HuH-7 (cell line): ENCODE results near the gene IGSF9.

Experiments used
- DNase-seq: peaks from one replicate; pipeline ENCODE4 v3.0.0; 2011; ENCODE audit warnings: low spot score

The IGSF9 gene

DNA sequence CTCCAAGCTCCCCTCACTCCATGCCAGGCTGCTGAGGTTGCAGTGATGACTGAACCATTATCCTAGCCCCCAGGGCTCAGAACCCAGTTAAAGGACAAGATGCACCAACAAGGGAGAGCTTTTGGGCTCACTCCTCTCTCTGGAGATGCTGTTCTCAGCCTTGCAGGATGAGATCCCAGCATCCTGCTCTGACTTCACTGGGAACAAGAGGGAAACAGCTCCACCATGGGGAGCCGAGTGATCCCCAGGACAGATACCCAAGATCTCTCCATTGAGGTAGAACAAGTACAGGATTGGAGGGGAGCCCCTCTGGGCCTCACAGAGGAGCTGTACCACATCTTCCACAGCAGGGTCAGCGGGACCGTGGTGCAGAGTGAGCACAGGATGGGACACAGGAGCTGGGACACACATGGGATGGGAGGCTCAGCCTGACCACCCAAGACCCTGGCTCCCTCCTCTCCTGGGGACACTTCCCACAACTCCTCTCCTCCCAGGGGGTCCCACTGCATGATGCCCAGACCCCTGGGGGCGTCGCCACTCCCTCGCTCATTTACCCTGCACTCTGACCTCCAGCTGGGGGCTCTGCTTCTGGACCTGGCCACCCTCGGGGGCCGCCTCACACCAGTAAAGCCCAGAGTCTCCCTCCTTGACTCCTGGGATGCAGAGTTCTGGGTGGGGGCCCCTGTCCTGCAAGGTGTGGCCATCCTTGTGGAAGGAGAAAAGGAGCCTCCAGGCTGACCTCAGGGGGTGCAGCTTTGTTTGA, 27.2 kb upstream of the IGSF9 start:
- no peak for DNase-seq

DNA sequence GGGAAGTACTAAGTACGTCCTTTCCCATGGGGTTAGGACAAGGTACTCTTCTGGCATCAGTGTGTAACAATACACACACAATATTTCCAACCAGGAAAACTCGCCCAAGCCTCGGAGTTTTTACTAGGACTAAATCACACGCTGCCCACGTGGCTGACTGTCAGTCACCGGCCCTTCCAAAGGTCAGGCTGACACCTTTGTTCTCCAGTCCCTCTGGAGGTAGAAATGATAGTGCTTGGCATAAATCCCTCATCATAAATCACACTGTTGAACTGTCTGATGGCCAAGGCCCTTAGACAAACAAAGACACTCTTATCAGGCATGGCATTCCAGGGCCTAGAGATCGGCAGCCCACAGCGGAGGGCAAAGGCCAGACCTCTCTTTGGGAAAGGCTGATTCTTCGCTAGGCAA, 25.5 kb upstream of the IGSF9 start:
- peak; percentile 55 for DNase-seq

DNA sequence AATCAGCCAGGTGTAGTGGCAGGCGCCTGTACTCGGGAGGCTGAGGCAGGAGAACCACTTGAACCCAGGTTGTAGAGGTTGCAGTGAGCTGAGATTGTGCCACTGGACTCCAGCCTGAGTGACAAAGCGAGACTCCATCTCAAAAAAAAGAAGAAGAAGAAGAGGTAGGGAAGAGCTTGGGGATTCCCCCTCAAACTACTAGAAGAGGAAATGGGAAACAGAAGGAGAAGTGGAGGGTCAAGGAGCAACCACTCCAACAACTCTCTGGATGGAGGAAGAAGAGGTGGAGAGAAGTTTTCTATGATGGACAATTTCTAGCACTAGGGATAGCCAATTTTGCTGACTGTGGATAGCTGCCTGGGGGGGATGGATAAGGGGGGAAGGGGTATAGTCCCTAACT, 23.5 kb upstream of the IGSF9 start:
- no peak for DNase-seq

DNA sequence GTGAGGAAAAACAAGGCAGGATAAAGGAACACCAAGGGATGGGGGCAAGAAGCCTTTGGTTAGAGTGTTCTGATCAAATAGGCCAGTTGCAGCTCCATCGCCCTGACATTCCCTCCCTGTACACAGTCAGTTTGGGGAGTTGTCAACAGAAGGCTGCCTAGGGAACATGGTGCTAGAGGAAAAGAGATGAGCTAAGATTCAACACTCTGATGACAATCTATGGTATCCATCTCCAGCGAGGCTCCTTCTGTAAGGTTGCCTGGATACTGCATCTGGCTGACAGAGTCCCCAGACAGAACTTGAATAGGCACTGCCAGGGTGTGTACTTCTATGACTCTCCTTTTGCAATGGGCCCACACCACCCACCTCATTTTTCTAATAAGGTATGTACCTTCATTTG, 19.9 kb upstream of the IGSF9 start:
- DNase-seq, result no peak

DNA sequence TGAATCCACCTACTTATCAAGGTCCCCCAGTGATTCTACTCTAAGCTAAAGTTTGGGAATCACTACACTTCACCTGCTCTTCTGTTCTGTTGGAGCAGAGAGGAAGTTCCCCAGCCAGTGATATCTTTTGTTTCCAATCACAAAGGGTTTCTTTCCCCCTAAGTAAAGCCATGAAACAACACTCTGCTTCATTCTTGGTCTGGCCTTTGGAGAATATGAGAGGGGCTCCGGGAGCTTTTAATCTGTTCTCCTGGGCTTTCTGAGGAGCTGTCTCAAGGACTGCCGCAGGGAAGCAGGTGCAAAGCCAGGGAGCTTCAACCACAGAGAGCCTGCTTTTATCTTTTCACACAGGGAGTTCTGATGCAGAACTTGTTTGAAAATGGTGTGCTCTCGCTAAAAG, 18.7 kb upstream of the IGSF9 start:
- no peak for DNase-seq

DNA sequence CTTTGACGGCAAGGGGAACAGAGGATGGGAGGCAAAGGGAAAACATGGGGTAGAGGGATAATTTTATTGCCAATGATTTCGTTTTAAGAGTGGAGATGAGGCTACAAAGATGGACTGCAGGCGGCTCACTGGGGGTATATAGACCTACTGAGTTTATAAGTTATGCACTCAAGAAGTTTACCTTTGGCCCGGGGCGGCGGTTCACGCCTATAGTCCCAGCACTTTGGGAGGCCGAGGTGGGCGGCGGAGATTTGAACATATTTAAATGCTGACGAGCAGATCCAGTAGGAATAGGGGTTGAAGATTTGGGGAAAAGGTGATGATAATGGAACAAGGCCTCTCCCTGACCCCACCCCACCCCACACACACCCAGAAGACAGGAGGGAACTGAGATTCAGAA, 16.8 kb upstream of the IGSF9 start:
- DNase-seq, result no peak

DNA sequence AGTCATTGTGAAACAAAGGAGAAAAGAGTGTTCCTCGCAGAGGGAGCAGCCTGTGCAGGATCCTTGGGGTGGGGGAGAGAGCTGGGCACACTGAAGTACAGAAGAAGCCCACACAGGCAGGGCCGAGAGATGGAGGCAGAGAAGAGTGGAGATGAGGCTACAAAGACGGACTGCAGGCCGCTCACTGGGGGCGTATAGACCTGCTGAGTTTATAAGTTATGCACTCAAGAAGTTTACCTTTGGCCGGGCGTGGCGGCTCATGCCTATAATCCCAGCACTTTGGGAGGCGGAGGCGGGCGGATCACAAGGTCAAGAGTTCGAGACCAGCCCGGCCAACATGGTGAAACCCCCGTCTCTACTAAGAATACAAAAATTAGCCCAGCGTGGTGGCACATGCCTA, 16.2 kb upstream of the IGSF9 start:
- DNase-seq, result no peak

DNA sequence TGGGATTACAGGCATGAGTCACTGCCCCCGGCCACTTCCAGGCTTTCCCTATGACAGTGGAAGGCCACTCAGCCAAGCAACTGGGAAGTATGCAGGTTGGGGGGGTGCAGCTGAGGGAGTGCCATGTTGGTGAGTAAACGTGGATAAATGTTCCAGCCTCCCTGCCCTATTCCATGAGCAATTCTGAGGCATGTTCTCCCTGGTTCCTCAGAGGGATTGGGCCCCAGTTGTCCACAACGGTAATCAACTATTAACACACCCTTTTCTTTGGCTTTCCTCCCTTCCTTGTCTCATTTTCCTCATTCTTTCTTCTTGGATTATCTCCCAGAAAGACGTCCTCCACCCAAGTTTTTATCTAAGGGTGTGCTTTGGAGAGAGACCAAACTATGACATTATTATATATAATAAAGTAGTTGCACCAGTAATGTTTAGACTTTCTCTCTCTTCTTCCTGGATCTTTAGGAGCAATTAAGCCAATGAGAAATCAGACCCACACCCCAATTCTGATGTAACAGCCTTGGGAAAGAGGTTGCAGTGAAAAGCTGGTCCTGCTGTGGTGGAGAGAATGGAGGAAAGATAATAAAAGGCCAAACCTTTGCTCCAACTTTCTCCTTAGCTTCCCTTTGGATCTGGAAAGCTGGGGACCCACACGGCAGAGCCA, 15.4 kb upstream of the IGSF9 start:
- no peak for DNase-seq

DNA sequence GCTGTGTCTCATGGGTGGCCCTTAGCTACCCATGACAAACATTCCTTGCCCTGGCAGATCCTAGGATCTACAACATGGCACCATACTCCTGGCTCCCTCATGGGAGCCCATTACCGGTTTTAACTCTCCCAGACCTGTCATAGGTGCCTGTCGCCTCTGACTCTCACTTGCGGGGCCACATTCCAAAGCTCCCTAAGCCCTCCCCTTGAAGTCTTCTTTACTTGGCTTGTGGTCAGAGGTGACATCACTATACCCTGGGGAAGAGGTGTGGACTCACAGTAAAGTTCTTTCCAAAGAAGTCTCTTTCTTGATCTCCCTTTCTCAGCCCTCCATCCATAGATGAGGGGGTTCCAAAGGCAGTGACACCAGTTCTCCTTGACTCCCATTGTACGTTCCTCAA, 14.0 kb upstream of the IGSF9 start:
- no peak for DNase-seq

DNA sequence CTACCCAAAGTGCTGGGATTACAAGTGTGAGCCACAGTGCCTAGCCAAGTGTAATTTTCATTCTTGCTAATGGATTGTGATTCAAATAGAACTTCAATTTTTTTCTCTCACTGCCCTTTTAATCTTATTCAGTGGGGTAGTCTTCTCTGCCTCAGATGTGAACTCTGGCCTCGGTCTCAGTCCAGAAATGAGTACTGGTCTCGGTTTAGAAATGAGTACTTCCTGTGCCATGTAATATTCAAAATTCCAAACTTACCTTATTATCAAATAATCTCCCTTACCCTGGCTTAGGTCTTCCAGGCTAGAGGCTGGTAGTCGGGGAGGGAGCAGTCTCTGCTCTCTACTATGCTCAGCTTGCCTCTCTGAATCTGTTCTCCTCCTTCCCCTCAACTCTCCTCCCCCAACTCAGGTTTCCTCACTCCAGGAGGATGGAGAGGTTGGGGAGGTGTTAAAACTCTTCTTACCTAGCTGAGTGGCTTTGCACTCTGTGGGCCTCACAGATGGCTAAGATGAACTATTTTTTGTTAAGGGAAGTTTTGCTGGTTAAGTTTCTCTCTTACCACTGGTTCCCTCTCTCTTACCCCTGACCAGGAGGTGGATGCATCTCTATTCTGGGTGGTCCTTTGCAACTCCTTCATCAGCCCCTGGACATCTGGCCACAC, 13.4 kb upstream of the IGSF9 start:
- DNase-seq, result no peak

DNA sequence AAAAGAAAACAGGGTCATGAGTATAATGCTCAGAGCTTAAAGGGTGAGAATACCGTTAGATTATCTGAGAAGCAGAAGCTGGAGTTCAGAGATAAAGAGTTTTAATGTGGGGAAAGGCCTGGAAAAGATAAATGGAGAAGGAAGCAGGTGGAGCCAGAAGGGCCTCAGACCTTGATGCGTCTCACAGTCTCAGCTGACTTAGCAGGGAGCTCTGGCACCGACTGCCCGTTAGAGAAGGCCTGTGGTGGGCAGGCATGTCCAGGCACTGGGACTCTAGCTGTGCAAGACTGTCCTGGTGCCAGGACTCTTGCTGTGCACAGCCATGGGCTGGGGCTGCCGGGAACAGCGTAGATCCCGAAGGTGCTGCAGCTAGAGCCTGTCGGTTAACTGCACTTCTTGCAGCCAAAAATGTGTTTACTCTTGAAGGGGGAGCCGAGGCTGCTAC, 12.4 kb upstream of the IGSF9 start:
- DNase-seq, result no peak

DNA sequence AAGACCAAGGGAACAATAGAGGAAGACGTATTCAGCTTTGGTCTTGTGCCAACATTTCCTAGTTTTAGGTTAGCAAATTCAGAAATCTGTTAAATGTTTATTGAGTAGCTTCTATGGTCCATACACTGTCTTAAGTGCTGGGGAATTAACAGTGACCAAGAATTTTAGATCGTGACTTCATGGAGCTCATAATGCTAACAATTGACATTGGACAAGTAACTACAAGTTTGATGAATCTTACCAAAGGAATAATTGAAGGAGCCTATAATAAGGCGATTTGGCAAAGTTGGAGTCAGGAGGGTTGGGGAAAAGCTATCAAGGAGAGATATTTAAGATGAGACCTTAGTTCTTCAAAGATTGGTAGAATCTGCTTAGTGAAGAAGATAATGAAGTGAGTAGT, 10.0 kb upstream of the IGSF9 start:
- DNase-seq, result no peak

DNA sequence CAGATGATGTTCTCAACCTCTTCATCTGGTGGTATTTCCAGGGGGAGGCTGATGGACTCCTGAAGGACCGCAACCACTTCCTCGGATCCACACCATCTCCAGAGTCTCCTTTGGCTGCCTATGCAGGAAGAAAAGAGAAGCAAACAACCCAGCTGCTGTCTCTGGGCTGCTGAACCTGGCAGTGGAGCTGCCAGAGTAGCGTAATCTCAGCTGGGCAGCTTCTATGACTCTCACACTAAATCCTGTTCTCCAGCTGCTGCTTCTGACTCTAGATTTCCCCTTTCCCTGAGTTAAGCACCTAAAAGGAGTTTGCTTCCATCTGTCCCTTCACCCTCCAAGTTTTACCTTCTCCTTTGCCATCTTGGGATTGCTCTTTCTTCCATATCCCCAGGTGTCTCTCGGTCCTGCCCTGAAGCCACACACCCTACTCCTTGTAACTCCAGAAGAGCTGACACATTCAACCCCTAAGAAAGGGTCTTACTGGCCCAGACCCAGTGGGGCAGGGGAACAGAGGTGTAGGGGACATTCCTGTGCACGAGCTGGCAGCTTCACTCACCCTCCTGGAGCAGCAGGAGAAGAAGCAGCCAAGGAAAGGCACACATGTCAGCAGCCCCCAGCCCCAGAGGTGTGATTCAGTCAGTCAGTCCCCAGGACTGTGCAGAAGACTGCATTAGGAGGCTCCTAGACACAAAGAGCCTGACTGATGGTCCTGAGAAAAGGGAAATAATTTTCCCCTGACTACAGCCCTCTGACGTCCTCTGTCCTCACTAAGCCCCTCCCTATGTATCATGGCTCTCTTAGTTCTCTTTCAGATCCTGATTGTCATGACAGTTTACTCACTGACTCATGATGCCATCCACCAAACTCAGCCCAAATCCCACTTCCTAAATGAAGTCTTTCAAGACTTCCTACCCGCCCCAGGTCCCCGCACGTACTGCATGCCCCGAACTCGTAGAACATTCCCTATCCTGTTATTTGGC, 8.4 kb upstream of the IGSF9 start, which contains the start of gene SLAMF9:
Gene SLAMF9, minus strand, starts transcription at position 702 of the 980 bp plus-strand sequence. Its CDS starts 100 bp downstream, at position 602.
- no peak for DNase-seq

DNA sequence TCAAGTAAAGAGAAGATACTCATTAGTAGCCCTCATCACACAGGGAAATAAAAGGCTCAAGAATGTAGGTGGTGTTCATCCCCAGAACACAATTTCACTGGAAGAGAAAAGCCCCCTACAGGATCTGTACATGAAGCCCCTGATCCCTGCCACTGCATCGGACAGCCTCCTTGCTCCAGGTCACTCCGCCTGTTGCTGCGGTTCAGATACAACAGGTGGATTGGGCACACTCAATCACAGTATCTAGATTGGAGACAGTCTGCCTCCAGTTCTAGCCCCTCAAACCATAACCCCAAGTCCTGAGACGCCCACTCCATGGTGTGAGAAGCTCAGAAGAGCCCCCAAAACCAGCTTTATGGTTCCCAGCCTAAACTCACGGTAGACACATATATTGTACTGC, 7.5 kb upstream of the IGSF9 start:
- no peak for DNase-seq

DNA sequence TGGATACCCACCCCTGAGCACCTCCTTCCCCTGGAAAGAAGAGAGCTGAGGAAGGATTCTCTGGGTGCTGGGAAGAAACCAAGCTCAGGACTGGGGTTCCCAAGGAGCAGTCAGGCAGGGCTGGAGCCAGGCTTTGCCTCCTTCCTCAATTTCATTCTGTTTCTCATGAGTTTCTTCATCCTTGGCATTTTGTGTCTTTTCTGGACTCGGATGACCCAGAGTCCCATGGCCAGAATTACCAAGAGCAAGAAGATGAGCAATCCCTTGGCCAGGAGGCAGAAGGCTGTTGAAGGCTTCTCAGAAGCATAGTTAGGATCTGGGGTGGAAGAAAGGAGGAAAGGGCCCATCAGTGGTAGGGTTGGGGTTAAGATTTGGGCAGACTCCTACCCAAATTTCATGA, 6.1 kb upstream of the IGSF9 start:
- no peak for DNase-seq

DNA sequence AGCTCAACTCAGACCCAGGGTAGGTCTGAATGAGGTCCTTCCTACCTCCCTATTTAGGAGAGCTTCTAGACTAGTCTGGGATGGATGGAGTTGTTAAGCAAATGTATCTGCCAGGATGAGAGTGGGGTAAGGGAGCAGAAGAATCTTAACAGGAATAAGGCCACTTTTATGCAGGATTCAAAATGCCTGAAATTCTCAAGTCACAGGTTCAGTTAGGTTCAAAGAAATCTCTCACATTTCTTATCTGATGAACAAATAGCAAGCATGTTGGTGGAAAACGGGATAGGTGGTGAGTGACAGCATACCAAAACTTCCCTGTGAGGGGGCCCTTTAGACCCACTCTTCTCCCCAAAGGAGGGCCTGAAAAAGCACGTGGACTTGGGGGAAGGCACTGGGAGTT, 5.6 kb upstream of the IGSF9 start:
- DNase-seq, result no peak

DNA sequence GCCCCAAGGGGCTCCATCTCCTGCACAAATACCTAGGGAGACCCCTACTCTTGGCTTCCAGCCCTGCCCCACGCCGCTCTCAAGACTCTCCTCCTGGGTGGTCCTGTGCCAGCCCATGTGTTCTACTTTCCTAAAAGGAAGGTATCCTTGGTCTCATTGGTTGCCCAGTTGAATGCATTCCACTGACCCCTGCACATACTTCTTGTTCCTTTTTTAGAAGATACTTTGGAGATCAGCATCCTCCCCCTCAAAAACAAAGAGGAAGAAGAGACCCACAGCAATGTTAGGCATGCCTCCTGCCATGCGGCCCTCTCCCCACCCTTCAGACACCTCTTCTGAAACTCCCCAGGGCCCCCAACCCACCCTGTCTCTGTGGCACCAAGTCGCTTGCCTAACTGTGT, 4.6 kb upstream of the IGSF9 start:
- no peak for DNase-seq

DNA sequence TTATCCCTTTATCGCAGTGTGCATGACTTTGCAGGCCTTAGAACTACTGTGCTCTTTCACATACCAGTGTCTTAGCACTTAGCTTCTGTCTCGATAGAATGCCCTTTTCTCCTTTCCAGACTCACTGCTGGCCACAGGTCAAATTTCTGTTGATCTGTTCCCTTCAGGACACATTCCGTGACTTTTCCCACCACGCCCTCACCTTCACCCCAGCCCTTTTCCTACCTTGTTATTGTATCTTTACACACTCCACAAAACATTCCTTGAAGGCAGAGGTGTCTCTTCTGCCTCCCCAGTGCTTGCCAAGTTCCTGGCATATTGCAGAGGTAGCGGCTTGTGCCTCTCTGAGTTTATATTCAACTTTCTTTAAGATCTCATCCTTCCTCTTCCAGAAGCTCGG, 3.7 kb upstream of the IGSF9 start:
- no peak for DNase-seq

DNA sequence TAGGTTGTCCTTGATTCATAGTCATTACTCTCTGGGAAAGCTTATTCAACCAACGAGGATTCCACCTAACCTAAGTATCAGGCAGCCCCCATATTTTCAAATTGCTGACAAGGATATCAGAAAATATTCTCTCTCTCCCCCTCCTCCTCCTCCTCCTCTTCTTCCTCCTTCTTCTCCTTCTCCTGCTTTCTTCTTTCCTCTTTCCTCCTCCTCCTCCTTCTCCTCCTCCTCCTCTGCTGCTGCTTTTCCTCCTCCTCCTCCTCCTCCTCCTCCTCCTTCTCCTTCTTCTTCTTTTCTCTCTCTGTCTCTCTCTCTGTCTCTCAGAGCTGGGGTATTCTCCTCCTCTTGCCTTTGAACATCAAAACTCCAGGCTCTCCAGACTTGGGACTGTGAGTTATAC, 2.5 kb upstream of the IGSF9 start:
- DNase-seq, result no peak

DNA sequence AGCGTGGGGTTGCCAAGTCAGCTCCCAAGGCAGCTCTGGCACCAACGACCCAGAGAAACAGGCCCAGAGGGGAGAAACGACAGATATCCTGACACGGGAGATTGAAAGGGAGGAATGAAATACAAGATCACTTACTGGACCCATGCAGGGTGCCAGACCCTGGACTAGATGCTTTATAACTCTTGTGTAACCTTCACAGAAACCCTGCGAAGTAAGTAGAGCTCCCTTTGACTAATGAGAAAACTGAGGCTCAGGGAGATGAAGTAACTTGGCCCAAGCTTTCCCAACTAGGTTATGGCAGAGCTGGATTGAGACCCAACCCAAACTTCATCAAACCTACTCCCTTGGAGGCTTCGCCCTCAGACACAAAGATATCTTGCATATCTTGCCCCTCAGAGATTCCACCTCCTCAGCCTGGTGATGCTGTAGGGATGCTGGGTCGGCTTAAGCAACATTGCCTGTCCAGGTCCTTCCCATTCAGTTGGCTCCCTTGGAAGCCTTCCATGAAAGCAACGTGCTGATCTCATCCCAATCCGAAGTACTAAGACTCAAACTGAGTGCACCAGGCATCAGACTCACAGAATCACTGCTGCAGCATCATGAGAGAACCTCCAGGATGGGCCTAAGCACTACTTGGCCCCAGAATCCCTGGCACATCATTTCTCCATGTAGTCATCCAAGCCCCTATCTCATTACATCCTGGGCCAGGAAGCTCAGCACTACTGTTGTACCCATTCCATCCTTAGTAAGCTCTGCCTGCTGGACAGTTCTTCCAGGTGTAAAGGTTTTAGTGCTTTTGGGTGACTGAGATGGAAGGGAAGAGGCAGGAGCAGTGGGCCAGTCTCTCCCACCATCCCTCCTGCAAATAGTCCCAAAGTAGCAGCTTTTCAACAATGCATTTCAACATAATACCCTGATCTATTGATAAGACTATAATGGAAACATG, 1.1 kb upstream of the IGSF9 start:
- DNase-seq, result no peak
